Ishikawa (cell line): ENCODE results near the gene LURAP1L.

Source experiments
- CREB1 ChIP-seq: IDR thresholded peaks from 2 replicates; pipeline ENCODE4 v1.6.1; 2012; ENCODE audit warnings: low read depth
- NFIC ChIP-seq: IDR thresholded peaks from 2 replicates; pipeline ENCODE4 v1.6.1; 2012
- RAD21 ChIP-seq: IDR thresholded peaks from 2 replicates; pipeline ENCODE4 v1.6.1; 2012; ENCODE audit warnings: low read depth
- TF ChIP-seq, protein P1 (sequence below): IDR thresholded peaks from 2 replicates; pipeline ENCODE4 v1.6.1; 2012
- TF ChIP-seq, protein P2 (sequence below): IDR thresholded peaks from 2 replicates; pipeline ENCODE4 v1.6.1; 2012; ENCODE audit warnings: low read depth, mild to moderate bottlenecking

GRCh38 chr9:12753931-12754330 is 20.9 kb upstream of the LURAP1L start:
- TF ChIP-seq RAD21 (no peak), NFIC (no peak), CREB1 (no peak)
- TF ChIP-seq, protein P1, sequence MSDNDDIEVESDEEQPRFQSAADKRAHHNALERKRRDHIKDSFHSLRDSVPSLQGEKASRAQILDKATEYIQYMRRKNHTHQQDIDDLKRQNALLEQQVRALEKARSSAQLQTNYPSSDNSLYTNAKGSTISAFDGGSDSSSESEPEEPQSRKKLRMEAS = no peak
- TF ChIP-seq, protein P2, sequence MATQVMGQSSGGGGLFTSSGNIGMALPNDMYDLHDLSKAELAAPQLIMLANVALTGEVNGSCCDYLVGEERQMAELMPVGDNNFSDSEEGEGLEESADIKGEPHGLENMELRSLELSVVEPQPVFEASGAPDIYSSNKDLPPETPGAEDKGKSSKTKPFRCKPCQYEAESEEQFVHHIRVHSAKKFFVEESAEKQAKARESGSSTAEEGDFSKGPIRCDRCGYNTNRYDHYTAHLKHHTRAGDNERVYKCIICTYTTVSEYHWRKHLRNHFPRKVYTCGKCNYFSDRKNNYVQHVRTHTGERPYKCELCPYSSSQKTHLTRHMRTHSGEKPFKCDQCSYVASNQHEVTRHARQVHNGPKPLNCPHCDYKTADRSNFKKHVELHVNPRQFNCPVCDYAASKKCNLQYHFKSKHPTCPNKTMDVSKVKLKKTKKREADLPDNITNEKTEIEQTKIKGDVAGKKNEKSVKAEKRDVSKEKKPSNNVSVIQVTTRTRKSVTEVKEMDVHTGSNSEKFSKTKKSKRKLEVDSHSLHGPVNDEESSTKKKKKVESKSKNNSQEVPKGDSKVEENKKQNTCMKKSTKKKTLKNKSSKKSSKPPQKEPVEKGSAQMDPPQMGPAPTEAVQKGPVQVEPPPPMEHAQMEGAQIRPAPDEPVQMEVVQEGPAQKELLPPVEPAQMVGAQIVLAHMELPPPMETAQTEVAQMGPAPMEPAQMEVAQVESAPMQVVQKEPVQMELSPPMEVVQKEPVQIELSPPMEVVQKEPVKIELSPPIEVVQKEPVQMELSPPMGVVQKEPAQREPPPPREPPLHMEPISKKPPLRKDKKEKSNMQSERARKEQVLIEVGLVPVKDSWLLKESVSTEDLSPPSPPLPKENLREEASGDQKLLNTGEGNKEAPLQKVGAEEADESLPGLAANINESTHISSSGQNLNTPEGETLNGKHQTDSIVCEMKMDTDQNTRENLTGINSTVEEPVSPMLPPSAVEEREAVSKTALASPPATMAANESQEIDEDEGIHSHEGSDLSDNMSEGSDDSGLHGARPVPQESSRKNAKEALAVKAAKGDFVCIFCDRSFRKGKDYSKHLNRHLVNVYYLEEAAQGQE = no peak
